K562 (cell line): ENCODE data around the gene LIN28A. TPM values are rescaled to one million over a fixed set of nuclear protein-coding genes. Genes with fewer than 3 reads are reported as not detected.

Source experiments
- ADNP ChIP-seq: fragments of 200-800 bp; sonication (Bioruptor generic); IDR thresholded peaks from 2 replicates; pipeline ENCODE4 v1.6.1; 2016; ENCODE audit warnings: missing genetic modification characterization, missing compliant biosample characterization
- CBFB ChIP-seq: sonication (generic); formaldehyde crosslinking; IDR thresholded peaks from 2 replicates; pipeline ENCODE4 v1.4.0; 2020; ENCODE audit warnings: mild to moderate bottlenecking, missing genetic modification reagents
- COPS2 ChIP-seq: fragments of 450-650 bp; conservative IDR thresholded peaks from 2 replicates; pipeline ENCODE4 v1.6.1; 2016; ENCODE audit warnings: mild to moderate bottlenecking, moderate library complexity
- FOXA3 ChIP-seq, 2 experiments: fragments of 450-650 bp in 1 of 2; sonication (generic) in 1 of 2; formaldehyde crosslinking; IDR thresholded peaks in 1 of 2; conservative IDR thresholded peaks in 1 of 2; 2 replicates each; pipeline versions ENCODE4 v1.4.0 to v1.8.0; 2020 to 2022; ENCODE audit warnings: mild to moderate bottlenecking in 2 of 2, missing genetic modification reagents in 1 of 2
- FUS ChIP-seq: fragments of 200-400 bp; formaldehyde crosslinking; optimal IDR thresholded peaks from 2 replicates; pipeline ENCODE3; 2017; ENCODE audit warnings: low read depth, low read length
- GATAD2B ChIP-seq: fragments of 450-650 bp; IDR thresholded peaks from 2 replicates; pipeline ENCODE4 v1.6.1; 2017; ENCODE audit warnings: mild to moderate bottlenecking, borderline replicate concordance
- JUNB ChIP-seq: fragments of 450-650 bp; formaldehyde crosslinking; conservative IDR thresholded peaks from 2 replicates; pipeline ENCODE4 v1.4.0; 2020; ENCODE audit warnings: mild to moderate bottlenecking
- MECOM ChIP-seq: fragments of 250-450 bp; sonication (Bioruptor Pico); IDR thresholded peaks from 2 replicates; pipeline ENCODE4 v1.8.0; 2022; ENCODE audit warnings: inconsistent platforms
- MXI1 ChIP-seq: IDR thresholded peaks from 2 replicates; pipeline ENCODE4 v1.6.1; 2011; ENCODE audit warnings: low read depth, mild to moderate bottlenecking, improper control_type of control experiment, low read length
- NR1H2 ChIP-seq: sonication (generic); formaldehyde crosslinking; IDR thresholded peaks from 2 replicates; pipeline ENCODE4 v1.4.0; 2020; ENCODE audit warnings: mild to moderate bottlenecking, missing genetic modification reagents
- NR2F6 ChIP-seq: fragments of 450-650 bp; formaldehyde crosslinking; IDR thresholded peaks from 2 replicates; pipeline ENCODE4 v1.4.0; 2020; ENCODE audit warnings: mild to moderate bottlenecking
- SIX5 ChIP-seq, 2 experiments: IDR thresholded peaks; 2 replicates each; pipeline ENCODE4 v1.6.1; 2011; ENCODE audit warnings: low read length in 2 of 2, borderline replicate concordance in 1 of 2, low read depth in 1 of 2, mild to moderate bottlenecking in 1 of 2, moderate library complexity in 1 of 2; ENCODE audit not compliant: insufficient read depth in 1 of 2
- SLC30A9 ChIP-seq: fragments of 250-450 bp; sonication (Bioruptor Pico); IDR thresholded peaks from 2 replicates; pipeline ENCODE4 v1.8.0; 2022; ENCODE audit warnings: mild to moderate bottlenecking, moderate library complexity
- SMARCB1 ChIP-seq: IDR thresholded peaks from 2 replicates; pipeline ENCODE4 v1.6.1; 2011; ENCODE audit warnings: improper control_type of control experiment, low read depth; ENCODE audit not compliant: insufficient read length
- TARDBP ChIP-seq: fragments of 450-650 bp; IDR thresholded peaks from 2 replicates; pipeline ENCODE4 v1.6.1; 2016
- TCF3 ChIP-seq: sonication (generic); formaldehyde crosslinking; IDR thresholded peaks from 2 replicates; pipeline ENCODE4 v1.4.0; 2020; ENCODE audit warnings: mild to moderate bottlenecking, missing genetic modification reagents
- ZBTB7A ChIP-seq: IDR thresholded peaks from 2 replicates; pipeline ENCODE4 v1.6.1; 2011; ENCODE audit warnings: low read depth, mild to moderate bottlenecking, low read length, moderate library complexity, borderline replicate concordance; ENCODE audit not compliant: control insufficient read depth
- ZC3H4 ChIP-seq: sonication (generic); formaldehyde crosslinking; IDR thresholded peaks from 2 replicates; pipeline ENCODE4 v1.9.0; 2021; ENCODE audit warnings: missing genetic modification reagents, borderline replicate concordance
- ZNF316 ChIP-seq: fragments of 450-650 bp; IDR thresholded peaks from 2 replicates; pipeline ENCODE4 v1.6.1; 2016
- ZNF354B ChIP-seq: fragments of 250-450 bp; sonication (Bioruptor Pico); IDR thresholded peaks from 2 replicates; pipeline ENCODE4 v1.4.0; 2020
- ZNF583 ChIP-seq: fragments of 250-450 bp; sonication (Bioruptor Pico); IDR thresholded peaks from 2 replicates; pipeline ENCODE4 v1.4.0; 2020
- ZNF717 ChIP-seq: fragments of 250-450 bp; sonication (Bioruptor Pico); IDR thresholded peaks from 2 replicates; pipeline ENCODE4 v1.5.0; 2021
- polyA plus RNA-seq, 8 experiments: library from polyadenylated mRNA; depleted of rRNA in 4 of 8; stranded (reverse) in 5 of 8; unstranded in 3 of 8; fragments of >200 nt; fragmentation: Nextera tagmentation in 2 of 8; fragmentation: Illumina TruSeq in 1 of 8; extraction: Ambion mirVana in 2 of 8; extraction: Trizol in 1 of 8; gene quantifications; 2 replicates each; pipeline versions ENCODE4 v1.2.1 to v1.2.3, GENCODE V29; 2011 to 2014; ENCODE audit warnings: inconsistent platforms in 1 of 8, missing spikeins in 1 of 8
- total RNA-seq, 7 experiments: library from RNA; depleted of rRNA in 6 of 7; stranded (reverse); fragments of >200 nt in 6 of 7; fragmentation: Illumina TruSeq in 2 of 7; extraction: Trizol in 2 of 7; gene quantifications; 2 replicates each; pipeline versions ENCODE4 v1.2.1 to v1.2.3, GENCODE V29; 2011 to 2021; ENCODE audit warnings: low replicate concordance in 1 of 7
- TF ChIP-seq, protein P1 (sequence below): fragments of 200-800 bp; sonication (Bioruptor generic); IDR thresholded peaks from 2 replicates; pipeline ENCODE4 v1.6.1; 2017; ENCODE audit warnings: missing genetic modification characterization, missing compliant biosample characterization
- TF ChIP-seq, protein P2 (sequence below): fragments of 450-650 bp; IDR thresholded peaks from 2 replicates; pipeline ENCODE4 v1.6.1; 2016; ENCODE audit warnings: antibody characterized with exemption
- TF ChIP-seq, protein P3 (sequence below): fragments of 450-650 bp; formaldehyde crosslinking; IDR thresholded peaks from 2 replicates; pipeline ENCODE4 v1.4.0; 2020; ENCODE audit warnings: mild to moderate bottlenecking
- TF ChIP-seq, protein P4 (sequence below): fragments of 450-650 bp; IDR thresholded peaks from 2 replicates; pipeline ENCODE4 v1.6.1; 2017; ENCODE audit warnings: antibody characterized with exemption

The LIN28A gene
- total and polyA plus RNA-seq, 9 of the 15 experiments (the other 6 are each of a cell fraction or from before 2014, with no cell fraction given), result 0.80 to 5.4 (median 3.9) TPM

GRCh38 chr1:26408604-26409003 lies 2.0 kb upstream of the LIN28A start (continued):
- TF ChIP-seq, protein P1, sequence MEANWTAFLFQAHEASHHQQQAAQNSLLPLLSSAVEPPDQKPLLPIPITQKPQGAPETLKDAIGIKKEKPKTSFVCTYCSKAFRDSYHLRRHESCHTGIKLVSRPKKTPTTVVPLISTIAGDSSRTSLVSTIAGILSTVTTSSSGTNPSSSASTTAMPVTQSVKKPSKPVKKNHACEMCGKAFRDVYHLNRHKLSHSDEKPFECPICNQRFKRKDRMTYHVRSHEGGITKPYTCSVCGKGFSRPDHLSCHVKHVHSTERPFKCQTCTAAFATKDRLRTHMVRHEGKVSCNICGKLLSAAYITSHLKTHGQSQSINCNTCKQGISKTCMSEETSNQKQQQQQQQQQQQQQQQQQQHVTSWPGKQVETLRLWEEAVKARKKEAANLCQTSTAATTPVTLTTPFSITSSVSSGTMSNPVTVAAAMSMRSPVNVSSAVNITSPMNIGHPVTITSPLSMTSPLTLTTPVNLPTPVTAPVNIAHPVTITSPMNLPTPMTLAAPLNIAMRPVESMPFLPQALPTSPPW, result peak; percentile 78
- peak; percentile 95 for TF ChIP-seq CBFB (CRISPR knock-in tag)
- peak; percentile 100 for TF ChIP-seq SMARCB1
- peak; percentile 96 for TF ChIP-seq ZNF583
- TF ChIP-seq ADNP (tag), result no peak
- TF ChIP-seq MXI1, result peak; percentile 99
- TF ChIP-seq SIX5 (IDR thresholded peaks at IDR 0.05; ENCODE audit: borderline replicate concordance in 1 of 2, insufficient read depth in 1 of 2, low read depth in 1 of 2, low read length in 2 of 2), result no peak
- peak; percentile 90 for TF ChIP-seq MECOM
- peak; percentile 71 for TF ChIP-seq TCF3 (CRISPR knock-in tag)
- peak; percentile 99 for TF ChIP-seq NR1H2 (CRISPR knock-in tag)
- TF ChIP-seq, protein P2, sequence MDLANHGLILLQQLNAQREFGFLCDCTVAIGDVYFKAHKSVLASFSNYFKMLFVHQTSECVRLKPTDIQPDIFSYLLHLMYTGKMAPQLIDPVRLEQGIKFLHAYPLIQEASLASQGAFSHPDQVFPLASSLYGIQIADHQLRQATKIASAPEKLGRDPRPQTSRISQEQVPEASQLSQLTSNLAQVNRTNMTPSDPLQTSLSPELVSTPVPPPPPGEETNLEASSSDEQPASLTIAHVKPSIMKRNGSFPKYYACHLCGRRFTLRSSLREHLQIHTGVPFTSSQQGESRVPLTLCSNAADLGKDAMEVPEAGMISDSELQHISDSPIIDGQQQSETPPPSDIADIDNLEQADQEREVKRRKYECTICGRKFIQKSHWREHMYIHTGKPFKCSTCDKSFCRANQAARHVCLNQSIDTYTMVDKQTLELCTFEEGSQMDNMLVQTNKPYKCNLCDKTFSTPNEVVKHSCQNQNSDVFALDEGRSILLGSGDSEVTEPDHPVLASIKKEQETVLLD, result no peak
- peak; percentile 83; the same call in 1 of the 2 replicates for TF ChIP-seq TARDBP
- no peak; the same call in 1 of the 2 replicates for TF ChIP-seq ZBTB7A
- TF ChIP-seq, protein P3, sequence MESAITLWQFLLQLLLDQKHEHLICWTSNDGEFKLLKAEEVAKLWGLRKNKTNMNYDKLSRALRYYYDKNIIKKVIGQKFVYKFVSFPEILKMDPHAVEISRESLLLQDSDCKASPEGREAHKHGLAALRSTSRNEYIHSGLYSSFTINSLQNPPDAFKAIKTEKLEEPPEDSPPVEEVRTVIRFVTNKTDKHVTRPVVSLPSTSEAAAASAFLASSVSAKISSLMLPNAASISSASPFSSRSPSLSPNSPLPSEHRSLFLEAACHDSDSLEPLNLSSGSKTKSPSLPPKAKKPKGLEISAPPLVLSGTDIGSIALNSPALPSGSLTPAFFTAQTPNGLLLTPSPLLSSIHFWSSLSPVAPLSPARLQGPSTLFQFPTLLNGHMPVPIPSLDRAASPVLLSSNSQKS, result no peak; the same call in 1 of the 2 replicates
- TF ChIP-seq FUS, result no peak
- TF ChIP-seq, protein P4, sequence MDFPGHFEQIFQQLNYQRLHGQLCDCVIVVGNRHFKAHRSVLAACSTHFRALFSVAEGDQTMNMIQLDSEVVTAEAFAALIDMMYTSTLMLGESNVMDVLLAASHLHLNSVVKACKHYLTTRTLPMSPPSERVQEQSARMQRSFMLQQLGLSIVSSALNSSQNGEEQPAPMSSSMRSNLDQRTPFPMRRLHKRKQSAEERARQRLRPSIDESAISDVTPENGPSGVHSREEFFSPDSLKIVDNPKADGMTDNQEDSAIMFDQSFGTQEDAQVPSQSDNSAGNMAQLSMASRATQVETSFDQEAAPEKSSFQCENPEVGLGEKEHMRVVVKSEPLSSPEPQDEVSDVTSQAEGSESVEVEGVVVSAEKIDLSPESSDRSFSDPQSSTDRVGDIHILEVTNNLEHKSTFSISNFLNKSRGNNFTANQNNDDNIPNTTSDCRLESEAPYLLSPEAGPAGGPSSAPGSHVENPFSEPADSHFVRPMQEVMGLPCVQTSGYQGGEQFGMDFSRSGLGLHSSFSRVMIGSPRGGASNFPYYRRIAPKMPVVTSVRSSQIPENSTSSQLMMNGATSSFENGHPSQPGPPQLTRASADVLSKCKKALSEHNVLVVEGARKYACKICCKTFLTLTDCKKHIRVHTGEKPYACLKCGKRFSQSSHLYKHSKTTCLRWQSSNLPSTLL, result no peak
- TF ChIP-seq SLC30A9 (CRISPR knock-in tag), result no peak
- TF ChIP-seq NR2F6 (CRISPR knock-in tag), result peak; percentile 51; the same call in 1 of the 2 replicates
- TF ChIP-seq JUNB (CRISPR knock-in tag), result no peak
- no peak for TF ChIP-seq ZC3H4 (CRISPR knock-in tag)
- no peak for TF ChIP-seq COPS2
- no peak for TF ChIP-seq GATAD2B
- no peak for TF ChIP-seq ZNF316
- peak in 1 of 2 experiments; percentile 97; a peak in 2 of 4 replicates for TF ChIP-seq FOXA3 (CRISPR knock-in tag; conservative IDR thresholded peaks at IDR 0.05 in 1 of 2, IDR thresholded peaks at IDR 0.05 in 1 of 2)
- TF ChIP-seq ZNF354B, result peak; percentile 48; the same call in 1 of the 2 replicates
- TF ChIP-seq ZNF717 (CRISPR knock-in tag), result no peak
